Thymus (tissue), 11 donors: ENCODE results near the gene CTNNBIP1. TPM values are rescaled to one million over a fixed set of nuclear protein-coding genes. Genes with fewer than 3 reads are reported as not detected.

Experiments used
- DNase-seq, 9 donors: peaks; one replicate each; pipeline ENCODE4 v3.0.0-alpha.2; 2013; ENCODE audit warnings: low spot score in 9 of 9, low read depth in 6 of 9, missing footprints in 1 of 9
- H3K27ac ChIP-seq, 2 donors: one replicate each; pipeline ENCODE4 v1.5.1; 2013; ENCODE audit warnings: control low read depth in 1 of 2, low read depth in 1 of 2, low read length in 1 of 2, mild to moderate bottlenecking in 1 of 2, moderate library complexity in 1 of 2
- H3K27me3 ChIP-seq, 2 donors: one replicate each; pipeline ENCODE4 v1.5.1; 2013; ENCODE audit warnings: low read length in 1 of 2; ENCODE audit not compliant: control insufficient read depth in 2 of 2, insufficient read depth in 1 of 2
- H3K36me3 ChIP-seq, 2 donors: one replicate each; pipeline ENCODE4 v1.5.1; 2013; ENCODE audit warnings: low read length in 1 of 2, mild to moderate bottlenecking in 1 of 2, moderate library complexity in 1 of 2; ENCODE audit not compliant: control insufficient read depth in 2 of 2, insufficient read depth in 2 of 2
- H3K4me1 ChIP-seq, 2 donors: one replicate each; pipeline ENCODE4 v1.5.1; 2013; ENCODE audit warnings: low read length in 2 of 2; ENCODE audit not compliant: control insufficient read depth in 2 of 2, insufficient read depth in 2 of 2
- H3K4me3 ChIP-seq, 2 donors: one replicate each; pipeline ENCODE4 v1.5.1; 2013; ENCODE audit warnings: low read length in 2 of 2, control low read depth in 1 of 2, mild to moderate bottlenecking in 1 of 2
- H3K9me3 ChIP-seq, 2 donors: one replicate each; pipeline ENCODE4 v1.5.1; 2013; ENCODE audit warnings: low read length in 1 of 2, mild to moderate bottlenecking in 1 of 2; ENCODE audit not compliant: control insufficient read depth in 2 of 2, insufficient read depth in 1 of 2
- WGBS: extraction: QIAGEN DNeasy Blood & Tissue Kit; methylation state at CpG from one replicate; pipeline ENCODE4 v1.1.7; 2013; 5-methylcytosine and 5-hydroxymethylcytosine counted together
- polyA plus RNA-seq: library from polyadenylated mRNA; stranded (reverse); fragments of 200-250 nt; gene quantifications from one replicate; pipeline ENCODE4 v1.2.3, GENCODE V29; 2013
- total RNA-seq: library from RNA; stranded (reverse); fragments of 120-200 nt; gene quantifications from one replicate; pipeline ENCODE4 v1.2.4, GENCODE V29; 2013
- donor health status: healthy.

The CTNNBIP1 gene
- total and polyA plus RNA-seq, 2 donors, result 16.7 to 18.5 TPM

GRCh38 chr1:9840176-9840575, 69.9 kb downstream of the CTNNBIP1 start:
- DNase-seq, result no peak
- H3K27me3 ChIP-seq, result no peaks in the 10 kb centered on the region
- no peak overlapping the region for H3K4me3 ChIP-seq
- 77% methylated on average over 3 of the region's 3 CpGs for WGBS
- no peaks in the 10 kb centered on the region for H3K36me3 ChIP-seq
- peaks cover 0 to 48% of the 10 kb centered on the region in 2 donors for H3K4me1 ChIP-seq
- peaks cover 1 to 7% of the 10 kb centered on the region in 2 donors for H3K9me3 ChIP-seq
- no peak overlapping the region for H3K27ac ChIP-seq

- no peak for DNase-seq
- Histone ChIP-seq H3K9me3 (peaks cover 1 to 7% of the 10 kb centered on the region in 2 donors), H3K4me1 (peaks cover 0 to 38% of the 10 kb centered on the region in 2 donors), H3K27ac (no peak overlapping the region), H3K4me3 (no peak overlapping the region), H3K27me3 (no peaks in the 10 kb centered on the region), H3K36me3 (no peaks in the 10 kb centered on the region)
- WGBS, result 96% methylated on average over 10 of the region's 10 CpGs
Observed at GRCh38 chr1:9838946-9839345, 71.1 kb downstream of the CTNNBIP1 start.

GRCh38 chr1:9836632-9836960, 73.5 kb downstream of the CTNNBIP1 start:
- Histone ChIP-seq H3K4me3 (no peak overlapping the region), H3K4me1 (peaks cover 0 to 18% of the 10 kb centered on the region in 2 donors), H3K36me3 (no peaks in the 10 kb centered on the region), H3K27ac (no peak overlapping the region), H3K9me3 (peaks cover 1 to 6% of the 10 kb centered on the region in 2 donors), H3K27me3 (no peaks in the 10 kb centered on the region)
- DNase-seq, result no peak
- 94% methylated on average over 5 of the region's 5 CpGs for WGBS

GRCh38 chr1:9835758-9836631, 74.1 kb downstream of the CTNNBIP1 start:
- no peaks in the 10 kb centered on the region for H3K27me3 ChIP-seq
- peaks cover 0 to 1% of the 10 kb centered on the region in 2 donors for H3K9me3 ChIP-seq
- H3K4me1 ChIP-seq, result peaks cover 0 to 18% of the 10 kb centered on the region in 2 donors
- DNase-seq, result no peak
- no peaks in the 10 kb centered on the region for H3K36me3 ChIP-seq
- 86% methylated on average over 15 of the region's 15 CpGs for WGBS
- H3K27ac ChIP-seq, result peak overlapping the region in 1 of 2 donors; percentile 17
- no peak overlapping the region for H3K4me3 ChIP-seq

GRCh38 chr1:9835404-9835757, 74.7 kb downstream of the CTNNBIP1 start:
- Histone ChIP-seq H3K4me3 (no peak overlapping the region), H3K27ac (no peak overlapping the region), H3K36me3 (no peaks in the 10 kb centered on the region), H3K9me3 (peaks cover 0 to 1% of the 10 kb centered on the region in 2 donors), H3K4me1 (peaks cover 0 to 18% of the 10 kb centered on the region in 2 donors), H3K27me3 (no peaks in the 10 kb centered on the region)
- no peak for DNase-seq
- WGBS, result 95% methylated on average over 9 of the region's 9 CpGs

- Histone ChIP-seq H3K27me3 (no peaks in the 10 kb centered on the region), H3K9me3 (peaks cover 0 to under 1% of the 10 kb centered on the region in 2 donors), H3K36me3 (no peaks in the 10 kb centered on the region), H3K4me1 (peaks cover 0 to 18% of the 10 kb centered on the region in 2 donors), H3K27ac (no peak overlapping the region), H3K4me3 (no peak overlapping the region)
- DNase-seq, result no peak
- WGBS, result 93% methylated on average over 3 of the region's 3 CpGs
Observed at GRCh38 chr1:9833632-9834031, 76.4 kb downstream of the CTNNBIP1 start.

- Histone ChIP-seq H3K9me3 (peaks cover 0 to 6% of the 10 kb centered on the region in 2 donors), H3K27me3 (peaks cover 0 to 20% of the 10 kb centered on the region in 2 donors), H3K27ac (no peak overlapping the region), H3K4me3 (no peak overlapping the region), H3K36me3 (no peaks in the 10 kb centered on the region), H3K4me1 (peaks cover 3 to 26% of the 10 kb centered on the region in 2 donors)
- no peak for DNase-seq
- 83% methylated on average over 24 of the region's 24 CpGs for WGBS
Observed at GRCh38 chr1:9827558-9828185, 82.4 kb downstream of the CTNNBIP1 start.

- Histone ChIP-seq H3K4me3 (no peak overlapping the region), H3K4me1 (peaks cover 3 to 32% of the 10 kb centered on the region in 2 donors), H3K36me3 (no peaks in the 10 kb centered on the region), H3K9me3 (peaks cover 0 to 6% of the 10 kb centered on the region in 2 donors), H3K27me3 (peaks cover 0 to 20% of the 10 kb centered on the region in 2 donors), H3K27ac (no peak overlapping the region)
- no peak for DNase-seq
- WGBS, result 95% methylated on average over 3 of the region's 3 CpGs
Observed at GRCh38 chr1:9826616-9827015, 83.5 kb downstream of the CTNNBIP1 start.

GRCh38 chr1:9826087-9826486, 84.0 kb downstream of the CTNNBIP1 start:
- Histone ChIP-seq H3K36me3 (no peaks in the 10 kb centered on the region), H3K9me3 (peaks cover 0 to 6% of the 10 kb centered on the region in 2 donors), H3K4me1 (peaks cover 3 to 32% of the 10 kb centered on the region in 2 donors), H3K27ac (no peak overlapping the region), H3K27me3 (peaks cover 0 to 20% of the 10 kb centered on the region in 2 donors), H3K4me3 (no peak overlapping the region)
- WGBS, result 96% methylated on average over 3 of the region's 3 CpGs
- DNase-seq, result no peak
